Stomach (tissue), 9 donors: ENCODE measurements around the gene SORL1. TPM values are rescaled to one million over a fixed set of nuclear protein-coding genes. Genes with fewer than 3 reads are reported as not detected.

Experiments used
- DNase-seq, 2 donors: peaks; one replicate each; pipeline versions ENCODE4 v3.0.0 to v3.0.0-alpha.2; 2013 to 2019
- H3K27ac ChIP-seq, 5 donors: fragments of 200-600 bp in 4 of 5; sonication (generic) in 4 of 5; one replicate each; pipeline ENCODE4 v1.5.1; 2013 to 2019; ENCODE audit warnings: mild to moderate bottlenecking in 1 of 5, moderate library complexity in 1 of 5
- H3K27me3 ChIP-seq, 3 donors: fragments of 200-600 bp; sonication (generic); one replicate each; pipeline ENCODE4 v1.5.1; 2017 to 2019; ENCODE audit warnings: mixed run types in 1 of 3
- H3K36me3 ChIP-seq, 4 donors: fragments of 200-600 bp; sonication (generic); 1 replicate in 3 of 4; 2 replicates in 1 of 4; pipeline ENCODE4 v1.5.1; 2016 to 2019
- H3K4me1 ChIP-seq, 4 donors: fragments of 200-600 bp; sonication (generic); one replicate each; pipeline ENCODE4 v1.5.1; 2016 to 2019
- H3K4me3 ChIP-seq, 4 donors: fragments of 200-600 bp; sonication (generic) in 3 of 4; one replicate each; pipeline ENCODE4 v1.5.1; 2016 to 2019; ENCODE audit warnings: mild to moderate bottlenecking in 1 of 4
- H3K9me3 ChIP-seq, 4 donors: fragments of 200-600 bp; sonication (generic); one replicate each; pipeline ENCODE4 v1.5.1; 2016 to 2019
- EP300 ChIP-seq: sonication (generic); formaldehyde crosslinking; IDR thresholded peaks from one replicate; pipeline ENCODE4 v1.6.1; 2017; ENCODE audit warnings: antibody characterized with exemption
- POLR2A ChIP-seq, 4 donors: fragments of 450-650 bp; IDR thresholded peaks; one replicate each; pipeline ENCODE4 v1.6.1; 2016; ENCODE audit warnings: antibody characterized with exemption in 4 of 4, control low read depth in 2 of 4, mild to moderate bottlenecking in 1 of 4, moderate library complexity in 1 of 4
- POLR2AphosphoS5 ChIP-seq, 3 donors: sonication (generic); formaldehyde crosslinking; IDR thresholded peaks; one replicate each; pipeline ENCODE4 v1.6.1; 2016; ENCODE audit warnings: antibody characterized with exemption in 3 of 3
- WGBS, 5 donors: extraction: QIAGEN DNeasy Blood & Tissue Kit in 3 of 5; methylation state at CpG; one replicate each; pipeline versions ENCODE4 v1.1.5 to v1.1.7; 2013 to 2018; 5-methylcytosine and 5-hydroxymethylcytosine counted together
- intact Hi-C: fragments of 100-400 bp; cut with DNase I; formaldehyde crosslinking; loops from one replicate; pipeline ENCODE4 v1.15.1; 2023; ENCODE audit warnings: low total_unique reads
- polyA plus RNA-seq, 3 donors: library from polyadenylated mRNA; stranded (reverse); fragments of 200-250 nt; gene quantifications; one replicate each; pipeline ENCODE4 v1.2.3, GENCODE V29; 2013
- total RNA-seq, 5 donors: library from RNA; depleted of rRNA; stranded (reverse); fragments of >200 nt; gene quantifications; one replicate each; pipeline versions ENCODE4 v1.1.0 to v1.2.3, GENCODE V29; 2014 to 2016
- TF ChIP-seq, protein P1 (sequence below), 7 experiments: fragments of 450-650 bp in 4 of 7; fragments of 200-600 bp in 3 of 7; sonication (generic) in 3 of 7; IDR thresholded peaks; one replicate each; pipeline ENCODE4 v1.5.1; 2016 to 2019; ENCODE audit warnings: antibody characterized with exemption in 7 of 7, control low read depth in 2 of 7, mild to moderate bottlenecking in 1 of 7
- donor health status: healthy with polysubstance abuse.
- donor health status: Bipolar disorder and iron deficiency.
- donor health status: healthy.

Gene SORL1
- total and polyA plus RNA-seq, 8 donors, result 0.76 to 161 (median 18.2) TPM

DNA sequence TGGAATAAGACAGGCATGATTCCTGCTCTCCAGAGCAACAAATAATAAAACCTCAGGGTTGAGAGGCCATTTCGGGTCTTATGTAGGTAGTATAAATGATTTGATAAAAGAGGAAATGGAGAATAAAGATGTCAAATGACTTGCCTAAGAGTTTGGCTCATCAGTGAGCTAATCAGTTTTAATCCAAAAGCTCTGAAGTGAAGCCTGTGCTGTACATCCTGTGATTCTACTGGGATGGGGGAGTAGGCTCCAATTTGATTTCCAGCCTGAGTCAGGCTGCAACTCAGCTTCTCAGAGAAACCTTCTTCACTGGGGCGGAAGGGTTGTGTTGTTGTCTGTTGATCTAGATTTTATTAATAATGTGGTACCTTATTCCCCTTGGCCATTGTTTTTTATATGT is 192.9 kb downstream of the SORL1 start:
- intact Hi-C loops, result no loop called here
- Histone ChIP-seq H3K36me3 (no peaks in the 10 kb centered on the region), H3K4me1 (peaks cover 0 to 8% (median 6%) of the 10 kb centered on the region in 4 donors), H3K27me3 (no peaks in the 10 kb centered on the region), H3K4me3 (no peak overlapping the region), H3K27ac (no peak overlapping the region), H3K9me3 (no peaks in the 10 kb centered on the region)
- WGBS, 5 donors, result 84 to 92% (median 86%) methylated on average over 2 of the region's 2 CpGs
- DNase-seq, result no peak
- TF ChIP-seq, protein P1, sequence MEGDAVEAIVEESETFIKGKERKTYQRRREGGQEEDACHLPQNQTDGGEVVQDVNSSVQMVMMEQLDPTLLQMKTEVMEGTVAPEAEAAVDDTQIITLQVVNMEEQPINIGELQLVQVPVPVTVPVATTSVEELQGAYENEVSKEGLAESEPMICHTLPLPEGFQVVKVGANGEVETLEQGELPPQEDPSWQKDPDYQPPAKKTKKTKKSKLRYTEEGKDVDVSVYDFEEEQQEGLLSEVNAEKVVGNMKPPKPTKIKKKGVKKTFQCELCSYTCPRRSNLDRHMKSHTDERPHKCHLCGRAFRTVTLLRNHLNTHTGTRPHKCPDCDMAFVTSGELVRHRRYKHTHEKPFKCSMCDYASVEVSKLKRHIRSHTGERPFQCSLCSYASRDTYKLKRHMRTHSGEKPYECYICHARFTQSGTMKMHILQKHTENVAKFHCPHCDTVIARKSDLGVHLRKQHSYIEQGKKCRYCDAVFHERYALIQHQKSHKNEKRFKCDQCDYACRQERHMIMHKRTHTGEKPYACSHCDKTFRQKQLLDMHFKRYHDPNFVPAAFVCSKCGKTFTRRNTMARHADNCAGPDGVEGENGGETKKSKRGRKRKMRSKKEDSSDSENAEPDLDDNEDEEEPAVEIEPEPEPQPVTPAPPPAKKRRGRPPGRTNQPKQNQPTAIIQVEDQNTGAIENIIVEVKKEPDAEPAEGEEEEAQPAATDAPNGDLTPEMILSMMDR (IDR thresholded peaks at IDR 0.05), result no peak
- TF ChIP-seq EP300 (no peak), POLR2AphosphoS5 (IDR thresholded peaks at IDR 0.05) (no peak), POLR2A (IDR thresholded peaks at IDR 0.05) (no peak)

DNA sequence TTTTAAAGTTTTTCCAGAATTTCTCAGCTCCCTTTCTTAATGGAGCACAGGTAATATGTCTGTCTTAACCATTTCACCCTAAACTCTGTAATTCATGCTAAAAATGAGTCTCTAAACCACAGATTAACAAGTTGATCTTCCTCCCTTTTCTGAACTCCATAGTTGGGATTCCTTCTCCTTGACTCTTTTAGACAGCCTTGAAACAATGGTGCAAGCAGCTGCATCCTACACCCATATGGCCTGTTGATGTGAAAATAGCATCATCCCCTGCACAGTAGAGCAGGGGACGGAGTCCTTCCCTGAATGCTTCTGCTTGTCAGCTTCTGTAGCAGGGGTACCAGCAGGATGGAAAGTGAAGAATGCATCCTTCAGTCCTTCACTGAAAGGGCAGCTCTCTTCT is 193.5 kb downstream of the SORL1 start:
- WGBS, 5 donors, result 92 to 100% (median 94%) methylated on average over 1 of the region's 1 CpG
- intact Hi-C loops, result no loop called here
- Histone ChIP-seq H3K27me3 (no peaks in the 10 kb centered on the region), H3K4me1 (peaks cover 0 to 8% (median 7%) of the 10 kb centered on the region in 4 donors), H3K36me3 (no peaks in the 10 kb centered on the region), H3K9me3 (no peaks in the 10 kb centered on the region), H3K4me3 (no peak overlapping the region), H3K27ac (no peak overlapping the region)
- DNase-seq, result no peak
- TF ChIP-seq POLR2A (IDR thresholded peaks at IDR 0.05), result no peak
- TF ChIP-seq POLR2AphosphoS5 (IDR thresholded peaks at IDR 0.05), result no peak
- no peak for TF ChIP-seq EP300
- TF ChIP-seq, protein P1 (IDR thresholded peaks at IDR 0.05), result no peak

DNA sequence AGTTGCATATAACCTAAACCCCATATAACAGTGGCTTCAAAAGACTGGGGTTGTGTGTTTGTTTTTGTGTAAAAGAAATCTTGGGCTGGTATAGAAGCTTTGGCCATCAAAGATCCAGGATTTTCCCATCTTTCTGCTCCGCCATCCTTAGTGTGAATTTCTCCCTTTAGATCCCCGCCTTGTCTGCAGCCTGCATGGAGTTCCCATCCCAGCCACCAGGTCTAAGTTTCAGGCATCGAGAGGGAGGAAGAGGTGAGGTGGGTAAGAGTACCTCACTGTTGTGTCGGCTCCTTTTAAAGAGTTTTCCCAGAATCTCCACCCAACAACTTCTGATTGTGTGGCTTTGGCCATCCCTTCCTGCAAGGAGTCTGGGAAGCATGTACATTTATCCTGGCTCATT is 196.2 kb downstream of the SORL1 start:
- H3K9me3 ChIP-seq, result no peaks in the 10 kb centered on the region
- 88 to 95% (median 92%) methylated on average over 4 of the region's 4 CpGs for WGBS, 5 donors
- H3K27me3 ChIP-seq, result no peaks in the 10 kb centered on the region
- DNase-seq, result no peak
- intact Hi-C loops, result no loop called here
- no peaks in the 10 kb centered on the region for H3K36me3 ChIP-seq
- H3K4me1 ChIP-seq, result peaks cover 0 to 8% (median 7%) of the 10 kb centered on the region in 4 donors
- TF ChIP-seq POLR2AphosphoS5 (IDR thresholded peaks at IDR 0.05) (no peak), EP300 (no peak), POLR2A (IDR thresholded peaks at IDR 0.05) (no peak)
- TF ChIP-seq, protein P1 (IDR thresholded peaks at IDR 0.05), result no peak
- no peak overlapping the region for H3K4me3 ChIP-seq
- no peak overlapping the region for H3K27ac ChIP-seq

DNA sequence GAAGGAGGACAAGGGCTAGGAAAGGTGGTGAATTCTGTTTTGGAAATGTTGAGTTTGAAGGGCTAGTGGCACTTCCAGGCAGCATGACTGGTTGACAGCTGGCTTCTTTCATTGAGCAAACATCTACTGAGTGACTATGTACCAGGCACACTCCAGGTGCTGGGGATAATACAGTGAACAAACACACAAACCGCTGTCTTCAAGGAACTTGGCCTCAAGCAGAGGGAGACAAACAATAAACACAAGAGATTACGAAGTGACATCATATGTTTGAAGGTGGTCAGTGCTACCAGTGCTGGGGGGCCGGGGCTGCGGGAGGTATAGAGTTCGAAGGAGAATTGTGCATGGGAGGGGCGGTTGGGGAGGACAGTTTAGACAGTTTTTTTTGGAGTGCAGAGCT is 197.7 kb downstream of the SORL1 start:
- WGBS, 5 donors, result 23 to 61% (median 49%) methylated on average over 6 of the region's 6 CpGs
- intact Hi-C loops, result loop anchor here (10.0 kb wide), 1 partner anchor 855 kb away; no protein-coding TSS in a partner anchor
- Histone ChIP-seq H3K4me3 (no peak overlapping the region), H3K27ac (no peak overlapping the region), H3K9me3 (no peaks in the 10 kb centered on the region), H3K36me3 (no peaks in the 10 kb centered on the region), H3K27me3 (no peaks in the 10 kb centered on the region), H3K4me1 (peaks cover 3 to 13% (median 11%) of the 10 kb centered on the region in 4 donors)
- TF ChIP-seq POLR2AphosphoS5 (IDR thresholded peaks at IDR 0.05) (no peak), POLR2A (IDR thresholded peaks at IDR 0.05) (no peak), EP300 (no peak)
- TF ChIP-seq, protein P1 (IDR thresholded peaks at IDR 0.05), result no peak
- DNase-seq, result peak in 1 of 2 donors; percentile 40
